ENCODE results near the gene ZSWIM9. TPM values are rescaled to one million over a fixed set of nuclear protein-coding genes. Genes with fewer than 3 reads are reported as not detected.

Gene ZSWIM9
- total RNA-seq, 6 donors from 2014 or later, result 2.9 to 13.2 (median 8.0) TPM

GRCh38 chr19:48175578-48175977 is 5.1 kb downstream of the ZSWIM9 start:
- Histone ChIP-seq H3K4me1 (peaks cover 6 to 13% (median 9%) of the 10 kb centered on the region in 4 donors), H3K9me3 (no peaks in the 10 kb centered on the region), H3K27me3 (no peaks in the 10 kb centered on the region), H3K27ac (no peak overlapping the region), H3K4me3 (no peak overlapping the region), H3K36me3 (peaks cover 0 to 40% (median 16%) of the 10 kb centered on the region in 4 donors)
- ATAC-seq (ENCODE audit: low FRiP score in 2 of 2) (no peak), DNase-seq (no peak)
- WGBS, 2 donors, result 88 to 89% methylated on average over 10 of the region's 10 CpGs
- TF ChIP-seq CTCF (IDR thresholded peaks at IDR 0.05) (no peak), EP300 (IDR thresholded peaks at IDR 0.05) (no peak), POLR2AphosphoS5 (IDR thresholded peaks at IDR 0.05) (no peak), POLR2A (IDR thresholded peaks at IDR 0.05) (no peak)

- H3K36me3 ChIP-seq, result peaks cover 0 to 40% (median 16%) of the 10 kb centered on the region in 4 donors
- no peaks in the 10 kb centered on the region for H3K27me3 ChIP-seq
- no peak overlapping the region for H3K27ac ChIP-seq
- peaks cover 0 to under 1% (median under 1%) of the 10 kb centered on the region in 4 donors for H3K9me3 ChIP-seq
- DNase-seq (no peak), ATAC-seq (ENCODE audit: low FRiP score in 2 of 2) (no peak)
- TF ChIP-seq EP300 (IDR thresholded peaks at IDR 0.05), result no peak
- TF ChIP-seq CTCF (IDR thresholded peaks at IDR 0.05), result no peak
- no peak for TF ChIP-seq POLR2AphosphoS5 (IDR thresholded peaks at IDR 0.05)
- no peak for TF ChIP-seq POLR2A (IDR thresholded peaks at IDR 0.05)
- 81 to 98% methylated on average over 3 of the region's 3 CpGs for whole genome bisulfite sequencing, 2 donors
- H3K4me1 ChIP-seq, result peaks cover 2 to 8% (median 4%) of the 10 kb centered on the region in 4 donors
- no peak overlapping the region for H3K4me3 ChIP-seq
Observed at GRCh38 chr19:48176226-48176625, 5.7 kb downstream of the ZSWIM9 start.

- WGBS, 2 donors, result 92 to 96% methylated on average over 5 of the region's 5 CpGs
- no peak for ATAC-seq (ENCODE audit: low FRiP score in 2 of 2)
Observed at GRCh38 chr19:48181505-48181904, 11.0 kb downstream of the ZSWIM9 start.

GRCh38 chr19:48182434-48182833 is 12.0 kb downstream of the ZSWIM9 start:
- WGBS, 2 donors, result 91 to 96% methylated on average over 32 to 38 of the region's 38 CpGs
- TF ChIP-seq CTCF (IDR thresholded peaks at IDR 0.05), result no peak
- no peak for TF ChIP-seq POLR2AphosphoS5 (IDR thresholded peaks at IDR 0.05)
- no peak for TF ChIP-seq EP300 (IDR thresholded peaks at IDR 0.05)
- TF ChIP-seq POLR2A (IDR thresholded peaks at IDR 0.05), result no peak
- no peak for ATAC-seq (ENCODE audit: low FRiP score in 2 of 2)
- peaks cover 0 to 20% (median 0%) of the 10 kb centered on the region in 4 donors for H3K36me3 ChIP-seq
- peaks cover 0 to 12% (median 3%) of the 10 kb centered on the region in 4 donors for H3K9me3 ChIP-seq
- H3K4me1 ChIP-seq, result no peaks in the 10 kb centered on the region
- H3K4me3 ChIP-seq, result no peak overlapping the region
- no peaks in the 10 kb centered on the region for H3K27me3 ChIP-seq
- no peak overlapping the region for H3K27ac ChIP-seq
- DNase-seq, result peak in 1 of 2 donors; percentile 82

More at GRCh38 chr19:48181505-48181904, 11.0 kb downstream of the ZSWIM9 start:
- peaks cover 0 to 20% (median 0%) of the 10 kb centered on the region in 4 donors for H3K36me3 ChIP-seq
- H3K27me3 ChIP-seq, result no peaks in the 10 kb centered on the region
- H3K9me3 ChIP-seq, result peaks cover 0 to 12% (median 3%) of the 10 kb centered on the region in 4 donors
- no peak overlapping the region for H3K27ac ChIP-seq
- H3K4me3 ChIP-seq, result no peak overlapping the region
- H3K4me1 ChIP-seq, result no peaks in the 10 kb centered on the region
- DNase-seq, result no peak
- no peak for TF ChIP-seq POLR2AphosphoS5 (IDR thresholded peaks at IDR 0.05)
- no peak for TF ChIP-seq POLR2A (IDR thresholded peaks at IDR 0.05)
- TF ChIP-seq CTCF (IDR thresholded peaks at IDR 0.05), result no peak
- no peak for TF ChIP-seq EP300 (IDR thresholded peaks at IDR 0.05)

- Histone ChIP-seq H3K9me3 (peaks cover 0 to 12% (median 3%) of the 10 kb centered on the region in 4 donors), H3K27ac (no peak overlapping the region), H3K36me3 (peaks cover 0 to 20% (median 0%) of the 10 kb centered on the region in 4 donors), H3K4me1 (no peaks in the 10 kb centered on the region), H3K4me3 (no peak overlapping the region), H3K27me3 (no peaks in the 10 kb centered on the region)
- TF ChIP-seq CTCF (IDR thresholded peaks at IDR 0.05) (no peak), POLR2A (IDR thresholded peaks at IDR 0.05) (no peak), POLR2AphosphoS5 (IDR thresholded peaks at IDR 0.05) (no peak), EP300 (IDR thresholded peaks at IDR 0.05) (no peak)
- no peak for ATAC-seq (ENCODE audit: low FRiP score in 2 of 2)
- 92 to 94% methylated on average over 9 of the region's 9 CpGs for WGBS, 2 donors
- DNase-seq, result no peak
Observed at GRCh38 chr19:48183356-48183755, 12.9 kb downstream of the ZSWIM9 start.

Data from upper lobe of left lung (tissue), 6 donors.